DMS153 treated with DMSO at 0.1 percent for 48 hours (cell line): ENCODE data around the gene VMAC.

ENCODE experiments used
- DNase-seq: peaks from one replicate; lab custom pipeline; 2025; ENCODE audit not compliant: unreplicated experiment; lab: John Stamatoyannopoulos, UW

The VMAC gene

DNA sequence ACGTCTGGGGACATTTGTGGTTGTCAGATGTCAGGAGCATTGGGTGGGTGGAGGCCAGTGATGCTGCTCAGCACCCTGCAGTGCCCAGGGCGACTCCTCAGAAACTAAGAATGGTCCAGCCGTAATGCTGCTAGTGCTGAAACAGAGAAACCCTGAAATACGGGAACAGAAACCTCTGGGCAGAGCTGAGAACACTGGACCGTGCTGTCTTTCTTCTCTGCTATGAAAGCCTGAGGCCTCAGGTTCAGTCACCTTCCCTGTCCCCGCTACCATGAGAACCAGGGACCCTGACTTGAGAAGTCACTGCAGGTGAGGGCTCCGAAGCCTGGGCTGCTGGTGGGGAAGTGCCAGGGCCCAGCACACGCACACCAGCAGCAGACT lies 22.8 kb downstream of the VMAC start:
- DNase-seq = no peak

DNA sequence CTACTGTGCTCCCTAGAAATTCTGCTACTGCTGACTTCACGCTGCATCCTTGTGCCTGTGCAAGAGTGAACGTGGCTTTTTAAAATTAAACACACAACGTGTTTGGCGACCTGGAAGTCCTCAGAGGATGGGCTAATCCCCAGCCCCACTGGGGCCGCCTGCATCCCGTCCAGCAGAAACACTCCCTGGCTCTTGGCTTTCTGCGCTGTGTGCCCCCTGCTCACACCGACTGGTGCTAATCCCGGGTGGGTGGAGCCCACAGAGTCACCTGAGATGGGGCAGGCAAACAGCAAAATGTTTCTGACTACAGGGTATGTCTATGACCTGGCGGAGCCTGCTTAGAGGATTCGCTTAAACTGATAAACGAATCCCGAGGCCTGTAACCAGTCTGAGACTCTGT lies 24.5 kb downstream of the VMAC start:
- DNase-seq = no peak

DNA sequence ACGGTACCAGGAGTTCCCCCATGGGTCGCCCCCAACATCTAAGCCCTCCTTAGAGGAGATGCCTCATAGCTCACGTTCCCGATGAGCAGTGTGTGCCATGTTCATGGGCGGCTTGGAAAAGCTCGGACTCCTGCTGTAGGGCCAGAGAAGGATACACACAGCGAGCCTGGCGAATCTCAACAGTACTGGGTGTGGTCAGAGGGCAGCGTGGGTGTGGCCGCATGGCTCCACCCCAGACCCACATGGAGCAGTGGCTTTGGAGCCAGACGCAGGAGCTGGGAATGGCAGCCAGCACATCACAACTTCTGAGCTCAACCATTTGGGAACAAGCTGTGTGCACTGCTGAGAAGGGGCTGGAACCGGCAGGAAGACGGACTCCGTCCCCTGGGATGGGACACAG lies 25.0 kb downstream of the VMAC start:
- no peak for DNase-seq

DNA sequence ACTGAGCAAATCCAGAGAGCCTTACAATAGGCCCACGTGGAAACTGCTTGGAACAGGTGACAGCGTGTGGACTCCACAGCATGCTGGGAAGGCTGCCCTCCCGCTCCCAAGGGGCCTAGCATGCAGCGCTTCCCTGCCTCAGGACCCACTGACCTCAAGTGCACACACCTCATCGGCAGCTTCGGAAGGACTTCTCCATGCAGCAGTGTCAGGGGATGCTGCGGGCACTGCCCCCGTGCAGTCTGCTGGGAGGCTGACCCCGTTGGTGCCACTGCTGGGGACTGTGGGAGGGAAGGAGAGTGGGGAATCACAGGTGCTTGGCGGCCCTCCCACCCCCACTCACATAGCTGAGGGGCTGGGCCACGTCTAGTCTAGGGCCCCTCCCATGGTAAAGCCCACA lies 26.6 kb downstream of the VMAC start:
- DNase-seq = no peak

DNA sequence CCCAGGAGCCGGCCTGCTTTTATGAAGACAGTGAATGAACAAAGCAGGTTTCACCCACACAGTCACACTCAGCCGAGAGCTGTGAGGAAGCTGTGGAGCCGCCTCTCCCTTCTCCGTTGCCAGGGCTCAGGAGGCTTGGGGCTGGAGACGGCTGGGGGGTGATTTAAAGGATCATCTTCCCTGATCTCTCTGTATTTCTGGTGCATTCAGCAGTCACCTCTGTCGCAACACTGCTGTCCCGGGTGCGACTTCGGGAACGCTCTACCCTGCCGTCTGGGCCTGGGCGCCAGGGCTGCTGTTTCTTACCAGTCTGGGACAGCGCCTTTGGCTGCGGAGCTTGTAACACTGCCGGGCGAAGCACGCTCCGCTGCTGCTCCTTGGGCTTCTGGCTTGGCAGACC lies 27.5 kb downstream of the VMAC start:
- no peak for DNase-seq

DNA sequence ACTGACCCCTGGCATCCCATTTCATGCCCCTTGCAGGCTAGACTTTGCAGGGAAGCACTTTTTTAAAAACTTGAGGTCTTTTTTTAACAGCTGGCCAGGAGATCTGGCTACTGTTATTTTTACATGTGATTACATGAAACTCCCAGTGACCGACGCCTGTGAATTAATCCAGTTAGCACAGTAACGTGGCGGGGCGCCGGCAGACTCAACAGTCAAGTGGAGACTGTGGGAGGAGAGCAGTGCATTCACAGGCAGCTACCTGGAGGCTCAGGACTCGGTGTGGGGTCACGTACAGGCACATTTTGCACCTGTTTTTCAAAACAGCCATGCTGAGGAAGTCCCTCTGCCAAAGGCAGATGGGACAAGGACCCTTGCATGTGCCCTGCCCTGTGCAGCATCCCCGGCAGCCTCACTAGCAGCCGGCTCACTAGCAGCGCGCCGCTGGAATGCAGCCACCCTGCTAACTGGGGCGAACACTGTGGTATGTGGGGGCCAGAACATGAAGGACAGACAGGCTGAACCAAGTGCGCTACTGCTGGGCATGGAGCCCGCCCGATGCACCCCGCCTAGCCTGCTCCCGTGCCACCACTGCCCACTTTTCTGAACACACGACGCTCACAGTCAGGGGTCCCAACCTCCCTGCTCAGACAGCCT lies 28.1 kb downstream of the VMAC start:
- DNase-seq = no peak

DNA sequence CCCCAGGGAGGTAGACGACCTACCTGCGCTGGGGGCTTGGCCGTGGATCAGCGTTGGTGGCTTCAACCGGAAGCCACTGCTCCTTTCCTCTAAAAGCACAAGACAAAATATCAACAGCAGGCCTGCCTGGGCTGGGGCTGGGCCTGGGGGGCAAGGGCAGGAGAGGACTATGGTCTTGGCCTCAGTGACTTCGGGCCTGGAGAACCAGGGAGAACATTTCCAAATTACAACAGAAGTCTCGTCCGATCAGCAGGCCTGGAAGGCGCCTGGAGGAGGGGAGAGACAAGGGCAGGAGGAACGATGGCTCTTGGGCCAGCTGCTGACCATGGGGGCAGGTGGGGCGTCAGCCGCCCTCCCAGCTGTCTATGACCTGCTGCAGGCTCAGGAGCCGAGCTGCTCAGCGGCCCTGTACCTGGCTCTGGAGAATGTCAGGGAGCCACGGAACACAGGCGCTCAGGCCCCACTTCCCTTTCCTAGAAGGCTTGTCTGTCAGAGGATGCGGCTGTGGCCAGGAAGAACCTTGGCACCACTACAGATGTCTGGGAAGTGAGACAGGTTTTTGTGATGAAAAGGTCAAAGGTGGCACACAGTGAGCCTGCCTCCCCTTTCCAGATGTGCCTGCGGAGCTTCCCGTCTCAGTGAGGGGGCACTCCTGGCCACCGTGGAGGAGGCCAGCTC lies 28.9 kb downstream of the VMAC start:
- DNase-seq = no peak

DNA sequence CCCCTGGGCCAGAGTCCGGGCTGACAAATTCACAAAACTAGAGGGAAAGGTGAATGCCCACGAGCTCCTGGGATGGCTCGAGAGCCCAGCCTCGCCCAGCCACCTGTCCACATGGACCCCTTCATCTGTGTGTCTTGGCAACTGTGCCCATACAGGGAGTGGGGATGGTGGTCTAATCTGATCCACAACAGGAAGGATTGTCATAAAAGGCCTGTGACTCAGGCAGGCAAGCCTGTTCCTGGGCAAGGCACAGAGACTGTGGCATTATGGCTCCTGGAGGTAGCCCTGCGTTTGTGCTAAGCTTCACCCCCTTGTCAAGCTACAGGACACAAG lies 29.4 kb downstream of the VMAC start:
- DNase-seq = no peak

DNA sequence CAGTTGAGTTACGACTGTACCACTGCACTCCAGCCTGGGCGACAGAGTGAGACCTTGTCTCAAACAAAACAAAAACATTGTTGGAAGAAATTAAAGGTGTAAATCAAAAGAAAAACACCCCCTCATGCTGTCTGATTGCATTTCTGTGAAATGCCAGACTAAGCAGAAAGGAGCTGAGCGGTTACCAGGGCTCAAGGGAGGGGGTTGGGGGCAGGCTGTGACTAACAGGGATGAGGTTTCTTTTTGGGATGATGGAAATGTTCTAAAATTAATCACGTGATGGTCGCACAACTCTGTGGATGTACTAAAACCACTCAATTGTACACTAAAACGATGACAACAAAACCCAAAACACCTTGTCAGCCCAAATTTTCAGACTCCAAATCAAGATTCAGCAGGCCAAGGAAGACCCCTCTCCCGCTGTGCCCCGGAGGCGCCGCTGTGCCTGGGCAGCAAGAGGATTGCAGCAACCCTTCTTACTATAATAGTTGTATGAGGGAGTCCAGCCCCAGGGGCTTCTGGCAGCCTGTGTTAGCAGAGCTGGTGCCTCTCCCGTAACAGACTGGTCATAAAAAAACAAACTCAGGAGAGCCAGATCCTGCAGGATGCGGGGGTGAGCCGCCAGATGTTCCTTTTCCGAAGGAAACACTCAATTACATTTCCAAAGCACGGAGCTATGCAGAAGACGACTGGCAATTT lies 30.3 kb downstream of the VMAC start:
- no peak for DNase-seq

DNA sequence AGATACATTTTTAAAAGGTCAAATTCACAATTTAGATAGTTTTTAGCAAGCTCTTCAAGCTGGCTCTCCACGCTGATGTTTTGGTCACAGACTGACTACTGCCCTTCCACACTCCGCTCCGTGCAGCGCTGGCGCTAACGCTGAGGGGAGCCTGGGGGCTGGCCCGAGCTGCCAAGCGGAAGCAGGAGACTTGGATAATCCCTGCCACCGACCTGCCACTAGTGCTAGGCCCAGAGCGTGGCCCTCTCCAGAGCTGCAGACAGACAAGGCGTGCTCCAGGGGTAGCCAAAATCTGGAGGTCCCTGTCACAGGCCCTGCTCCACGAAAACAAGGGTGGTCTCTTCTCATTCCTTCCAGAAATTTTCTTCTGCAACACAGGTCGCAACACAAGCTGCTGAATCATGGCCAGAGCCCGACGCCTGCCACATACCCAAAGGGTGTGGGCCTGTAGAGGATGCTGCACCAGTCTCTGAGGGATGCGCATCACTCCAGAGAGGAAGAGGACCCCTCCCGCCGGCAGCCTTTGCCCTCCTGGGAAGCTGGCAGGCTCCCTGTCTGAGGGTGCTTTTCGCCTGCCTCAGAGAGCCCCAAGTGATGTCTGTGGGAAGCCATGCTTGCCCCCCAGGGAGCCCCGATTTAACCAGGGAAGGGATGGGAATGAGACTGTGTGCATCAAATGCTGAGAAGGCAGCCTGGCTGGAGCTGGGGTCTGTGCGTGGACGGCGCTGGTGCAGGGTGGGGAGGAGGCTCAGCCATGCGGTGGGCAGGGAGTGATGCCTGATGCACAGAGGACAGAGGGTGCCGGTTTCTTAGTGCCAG lies 31.0 kb downstream of the VMAC start:
- no peak for DNase-seq

DNA sequence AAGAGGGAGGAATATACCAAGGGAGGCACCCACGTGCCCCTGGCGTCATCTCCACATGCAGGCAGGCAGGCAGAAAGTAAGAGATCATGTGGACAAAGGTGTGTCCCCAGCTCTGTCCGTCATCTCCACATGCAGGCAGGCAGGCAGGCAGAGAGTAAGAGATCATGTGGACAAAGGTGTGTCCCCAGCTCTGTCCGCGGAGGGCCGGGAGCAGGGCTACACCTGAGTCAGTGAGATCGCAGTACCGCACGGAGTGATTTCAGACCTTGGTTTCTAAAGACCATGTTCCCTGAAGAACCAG lies 31.6 kb downstream of the VMAC start:
- DNase-seq = no peak

DNA sequence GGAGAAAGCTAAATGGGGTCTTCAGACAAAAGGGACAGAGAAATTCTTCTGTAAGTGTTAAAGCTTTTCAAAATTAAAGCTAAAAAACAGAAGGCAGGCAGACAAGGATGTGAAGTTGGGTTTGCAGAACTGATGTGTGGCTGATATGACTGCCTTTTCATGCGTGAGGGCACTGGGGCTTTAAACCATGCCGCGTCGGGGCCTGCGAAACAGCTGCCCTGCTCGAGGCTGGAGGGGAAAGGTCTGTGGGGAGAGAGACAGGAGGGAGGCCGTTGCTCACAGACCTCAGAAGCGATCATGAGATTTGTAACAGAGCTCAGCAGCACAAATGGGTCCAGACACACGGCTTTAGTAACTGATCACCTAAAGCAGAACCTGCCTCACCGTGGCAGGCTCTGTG lies 32.9 kb downstream of the VMAC start:
- DNase-seq = no peak

DNA sequence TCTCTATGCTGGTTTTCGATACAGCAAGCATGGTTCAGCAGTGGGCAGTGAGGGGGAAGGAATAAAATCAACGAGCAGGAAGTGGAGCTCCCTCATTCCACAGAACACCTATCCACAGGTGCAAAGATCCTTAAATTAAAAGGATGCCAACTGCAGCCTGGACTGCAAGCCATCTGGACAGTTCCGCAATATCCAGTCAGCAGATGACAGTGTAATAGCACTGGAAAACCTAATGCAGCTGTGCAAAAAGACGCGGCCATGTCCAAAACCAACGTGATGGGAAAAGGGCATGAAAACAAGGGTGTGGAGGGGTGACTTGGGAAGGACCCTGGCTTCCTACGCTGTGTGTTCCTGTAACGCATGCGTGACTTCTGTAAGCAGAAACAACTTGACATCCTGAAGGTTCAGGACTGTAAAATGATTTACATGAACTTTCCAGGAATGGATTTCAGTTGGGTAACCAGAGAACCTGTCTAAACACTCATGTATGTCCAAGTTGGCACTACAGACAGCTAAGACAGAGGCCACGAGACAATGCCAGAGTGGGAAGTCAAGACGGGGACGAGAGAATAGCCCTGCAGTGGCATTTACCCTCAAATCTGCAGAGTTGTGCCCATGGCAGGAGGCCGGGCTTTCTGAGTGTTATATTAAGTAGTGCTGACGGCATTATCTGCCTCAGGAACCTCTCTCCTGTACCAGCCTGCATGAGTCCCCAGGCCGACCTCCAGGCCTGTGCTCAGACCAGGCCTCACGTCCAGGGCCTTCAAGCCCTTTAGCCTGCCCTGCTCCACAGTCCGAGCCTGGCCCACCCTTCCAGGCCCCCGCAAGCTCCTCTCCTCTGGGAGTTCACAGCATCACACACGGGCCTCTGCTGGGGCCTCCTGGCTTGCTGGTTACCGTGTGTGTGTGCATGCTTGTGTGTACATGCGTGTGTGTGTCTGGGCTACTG lies 35.9 kb downstream of the VMAC start:
- no peak for DNase-seq

DNA sequence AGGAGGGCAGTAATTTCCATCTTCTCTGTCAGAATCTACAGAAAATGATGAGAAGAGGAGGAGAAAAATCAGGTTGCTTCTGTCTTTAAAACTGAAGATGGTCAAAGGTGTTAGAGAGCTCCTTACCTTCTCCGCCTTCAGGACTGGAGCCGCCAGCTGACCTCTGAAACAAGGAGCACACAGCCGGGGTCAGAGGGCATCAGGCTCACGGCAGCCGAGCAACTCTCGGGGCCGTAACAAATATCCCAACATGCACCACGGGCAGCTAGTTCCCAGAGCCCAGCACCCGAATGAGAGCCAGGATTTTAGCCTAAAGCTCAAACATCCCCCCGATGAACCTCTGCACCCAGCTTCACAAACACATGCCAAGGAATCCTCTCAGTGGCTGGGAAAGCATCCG lies 37.0 kb downstream of the VMAC start:
- DNase-seq = no peak

DNA sequence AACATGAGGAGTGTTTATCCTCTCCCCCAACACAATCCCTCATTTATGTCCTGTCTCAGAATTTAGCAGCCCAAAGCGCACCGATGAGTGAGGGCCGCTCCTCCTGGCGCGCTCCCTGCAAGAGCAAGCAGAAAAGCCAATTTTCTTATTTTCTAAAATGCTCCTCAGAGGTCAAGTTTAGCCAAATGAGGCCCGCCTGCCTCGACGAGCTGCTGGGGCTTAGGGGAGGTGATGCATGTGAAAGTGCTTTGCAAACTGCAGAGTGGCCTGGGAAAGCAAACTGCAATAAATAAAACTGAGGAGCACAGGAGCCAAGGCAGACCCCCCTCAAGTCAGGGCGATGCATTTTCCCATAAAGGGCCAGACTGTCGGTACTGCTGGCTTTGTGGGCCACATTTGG lies 38.4 kb downstream of the VMAC start:
- no peak for DNase-seq

DNA sequence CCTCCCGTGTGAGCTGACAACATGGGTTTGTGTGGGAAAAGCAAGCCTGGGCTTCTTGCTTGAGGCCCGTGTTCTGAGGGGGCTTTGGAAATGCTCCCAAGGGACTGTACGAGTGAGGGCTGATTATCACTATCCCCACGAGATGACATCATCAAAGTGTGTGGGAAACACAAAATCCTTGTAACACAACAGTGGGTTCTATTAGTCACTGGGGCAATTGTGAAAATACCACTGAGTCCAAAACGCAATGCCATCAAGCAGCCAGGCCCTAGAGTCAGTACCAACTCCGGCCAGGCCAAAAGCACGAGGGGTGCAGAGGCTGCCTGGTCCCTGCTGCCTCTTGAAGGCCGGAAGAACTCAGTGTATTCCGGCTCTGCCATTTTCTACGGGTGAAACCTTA lies 39.0 kb downstream of the VMAC start:
- DNase-seq = no peak

DNA sequence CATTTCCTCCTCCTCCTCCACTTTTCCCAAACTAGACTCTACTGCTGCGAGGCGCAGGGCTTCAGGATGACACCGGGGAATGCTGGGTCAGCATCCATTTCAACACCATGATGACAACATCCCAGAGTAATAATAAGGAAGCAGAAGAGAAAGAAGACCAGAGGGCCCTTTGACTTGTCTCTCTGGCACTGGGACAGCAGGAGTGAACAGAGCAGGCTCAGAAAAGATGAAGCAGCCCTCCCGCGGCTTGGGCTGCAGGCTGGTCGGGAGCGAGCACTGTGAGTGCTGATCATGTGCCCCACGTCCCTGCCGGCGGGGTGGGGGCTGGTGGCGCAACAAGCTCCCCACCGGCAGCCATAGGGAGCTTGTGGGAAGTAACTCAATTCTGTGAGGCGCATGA lies 42.8 kb downstream of the VMAC start:
- no peak for DNase-seq

DNA sequence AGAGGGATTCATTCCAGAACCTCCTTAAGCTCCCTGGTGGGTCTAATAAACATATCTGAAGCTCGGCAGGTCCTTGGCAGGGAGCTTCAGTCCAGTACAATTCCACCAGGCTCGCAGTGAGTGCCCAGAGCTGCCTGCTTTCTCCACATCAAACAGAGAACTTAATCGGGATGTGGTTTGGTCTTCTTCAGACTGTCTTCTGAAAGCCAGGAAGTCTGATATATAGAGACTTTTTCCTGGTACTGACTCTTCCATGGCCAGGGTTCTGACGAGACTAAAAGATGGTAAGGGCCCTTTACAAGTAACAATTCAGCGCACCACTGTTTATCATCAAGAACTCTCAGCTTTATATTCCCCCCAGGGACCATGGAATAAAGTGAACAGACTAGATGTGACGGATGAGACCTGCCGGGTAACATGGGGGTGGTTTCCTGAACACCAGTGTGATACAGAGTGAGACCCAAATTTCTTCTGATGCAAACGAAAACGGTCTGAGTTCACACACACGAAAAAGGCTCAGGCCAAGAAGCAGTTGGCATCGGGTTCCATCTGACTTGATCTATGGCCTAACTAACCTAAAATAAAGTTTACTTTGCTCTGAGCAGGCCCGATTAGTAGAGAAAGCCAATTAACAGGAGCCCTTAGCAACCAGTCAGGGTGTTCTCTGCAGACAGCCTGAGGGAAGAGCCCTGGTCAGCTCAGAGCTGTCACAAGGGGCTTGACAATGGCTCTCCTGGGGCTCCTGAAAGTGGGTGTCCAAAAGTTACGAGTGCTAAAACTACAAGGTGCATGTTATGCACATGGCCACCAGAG lies 44.3 kb downstream of the VMAC start:
- no peak for DNase-seq

DNA sequence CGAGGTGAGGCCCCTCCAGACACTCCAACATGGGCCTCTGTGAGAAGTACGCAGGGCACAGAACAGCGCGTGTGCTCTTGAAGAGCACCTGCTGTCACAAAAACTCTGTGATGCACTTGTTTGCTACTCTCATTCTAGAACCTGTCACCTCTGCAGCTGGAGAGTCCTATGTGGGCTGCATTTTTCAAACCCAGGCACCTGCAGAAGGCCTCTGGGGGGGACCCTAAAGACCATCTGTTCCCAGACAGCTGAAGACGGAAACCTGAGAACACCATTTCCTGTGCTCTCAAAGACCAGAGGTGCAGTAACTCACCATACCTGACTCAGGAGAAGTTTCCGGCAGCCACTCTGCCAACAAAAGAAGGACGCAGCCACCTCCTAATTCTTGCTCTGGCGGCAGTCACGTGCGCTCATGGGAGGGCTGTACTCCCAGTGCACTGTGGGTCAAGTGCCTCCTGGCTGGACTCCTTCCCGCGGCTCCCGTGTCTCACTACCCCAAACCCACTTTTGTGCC lies 45.2 kb downstream of the VMAC start:
- DNase-seq = peak; percentile 79

DNA sequence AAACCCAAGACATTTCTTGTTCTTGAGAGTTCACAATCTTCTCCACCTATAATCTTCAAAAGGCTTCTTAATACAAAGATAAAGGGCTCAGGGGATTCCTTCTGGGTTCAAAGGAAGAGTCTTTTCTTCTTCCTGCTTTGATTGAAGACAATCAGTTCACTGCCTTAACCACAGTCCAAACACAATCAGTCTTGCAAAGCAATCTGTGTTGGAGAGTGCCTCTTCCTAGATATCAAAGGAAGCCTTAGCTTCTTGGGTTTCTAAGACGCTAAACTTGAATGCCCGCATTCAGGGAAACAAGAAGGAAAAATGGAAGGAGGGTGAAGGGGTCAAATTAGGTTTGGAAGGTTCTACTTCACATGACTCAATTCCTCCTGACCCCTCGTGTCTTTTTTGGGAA lies 46.1 kb downstream of the VMAC start:
- DNase-seq = no peak
